Ascending aorta (tissue), 2 donors: Measurements from ENCODE around the gene VTI1A. TPM values are rescaled to one million over a fixed set of nuclear protein-coding genes. Genes with fewer than 3 reads are reported as not detected.

Experiments used
- DNase-seq, 2 donors: peaks; one replicate each; pipeline ENCODE4 v3.0.0-alpha.2; 2019; ENCODE audit warnings: low spot score in 2 of 2
- H3K27ac ChIP-seq, 2 donors: fragments of 200-600 bp; sonication (generic); one replicate each; pipeline ENCODE4 v1.5.1; 2016 to 2017; ENCODE audit warnings: mild to moderate bottlenecking in 1 of 2
- H3K27me3 ChIP-seq: fragments of 200-600 bp; sonication (generic); one replicate; pipeline ENCODE4 v1.5.1; 2017
- H3K36me3 ChIP-seq, 2 donors: fragments of 200-600 bp; sonication (generic); one replicate each; pipeline ENCODE4 v1.5.1; 2016
- H3K4me1 ChIP-seq, 2 donors: fragments of 200-600 bp; sonication (generic); one replicate each; pipeline ENCODE4 v1.5.1; 2016 to 2017; ENCODE audit warnings: mild to moderate bottlenecking in 1 of 2
- H3K4me3 ChIP-seq, 2 donors: fragments of 200-600 bp; sonication (generic); one replicate each; pipeline ENCODE4 v1.5.1; 2016 to 2017; ENCODE audit warnings: mild to moderate bottlenecking in 1 of 2
- H3K9me3 ChIP-seq, 2 donors: fragments of 200-600 bp; sonication (generic); one replicate each; pipeline ENCODE4 v1.5.1; 2016
- intact Hi-C: fragments of 100-400 bp; cut with DNase I; formaldehyde crosslinking; loops from one replicate; pipeline ENCODE4 v1.15.1; 2023
- total RNA-seq: library from RNA; depleted of rRNA; stranded (reverse); fragments of >200 nt; gene quantifications from one replicate; pipeline ENCODE4 v1.1.0, GENCODE V29; 2016
- TF ChIP-seq, protein P1 (sequence below), 3 experiments: fragments of 200-600 bp in 2 of 3; fragments of 450-650 bp in 1 of 3; sonication (generic) in 2 of 3; IDR thresholded peaks; one replicate each; pipeline ENCODE4 v1.5.1; 2016 to 2019; ENCODE audit warnings: antibody characterized with exemption in 3 of 3, mild to moderate bottlenecking in 1 of 3, moderate library complexity in 1 of 3

The VTI1A gene
- total RNA-seq, 1 donor from 2014 or later: 32.5 TPM

DNA sequence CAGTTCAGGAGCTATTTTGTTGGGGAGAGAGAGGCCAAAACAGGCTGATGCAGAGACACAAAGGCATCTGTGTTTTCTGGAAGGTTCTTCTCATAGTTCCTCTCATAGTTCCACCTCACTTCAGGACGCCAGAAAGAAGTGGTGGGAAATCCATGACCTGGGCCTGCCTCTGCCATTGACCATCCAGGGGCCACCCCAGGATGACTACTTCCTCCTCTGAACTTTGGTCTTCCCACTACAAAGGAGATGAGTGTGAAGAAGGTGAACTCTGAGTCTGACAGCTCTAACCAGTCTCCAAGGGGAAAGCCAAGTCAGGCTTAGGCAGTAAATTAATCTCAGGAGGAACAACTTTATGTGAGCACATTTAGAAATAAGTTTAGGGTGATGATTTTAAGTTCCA, 327.2 kb downstream of the VTI1A start:
- intact Hi-C loops: no loop called here
- Histone ChIP-seq H3K27ac (no peak overlapping the region), H3K4me1 (no peaks in the 10 kb centered on the region), H3K27me3 (no peaks in the 10 kb centered on the region), H3K4me3 (no peak overlapping the region), H3K36me3 (no peaks in the 10 kb centered on the region), H3K9me3 (no peaks in the 10 kb centered on the region)
- TF ChIP-seq, protein P1, sequence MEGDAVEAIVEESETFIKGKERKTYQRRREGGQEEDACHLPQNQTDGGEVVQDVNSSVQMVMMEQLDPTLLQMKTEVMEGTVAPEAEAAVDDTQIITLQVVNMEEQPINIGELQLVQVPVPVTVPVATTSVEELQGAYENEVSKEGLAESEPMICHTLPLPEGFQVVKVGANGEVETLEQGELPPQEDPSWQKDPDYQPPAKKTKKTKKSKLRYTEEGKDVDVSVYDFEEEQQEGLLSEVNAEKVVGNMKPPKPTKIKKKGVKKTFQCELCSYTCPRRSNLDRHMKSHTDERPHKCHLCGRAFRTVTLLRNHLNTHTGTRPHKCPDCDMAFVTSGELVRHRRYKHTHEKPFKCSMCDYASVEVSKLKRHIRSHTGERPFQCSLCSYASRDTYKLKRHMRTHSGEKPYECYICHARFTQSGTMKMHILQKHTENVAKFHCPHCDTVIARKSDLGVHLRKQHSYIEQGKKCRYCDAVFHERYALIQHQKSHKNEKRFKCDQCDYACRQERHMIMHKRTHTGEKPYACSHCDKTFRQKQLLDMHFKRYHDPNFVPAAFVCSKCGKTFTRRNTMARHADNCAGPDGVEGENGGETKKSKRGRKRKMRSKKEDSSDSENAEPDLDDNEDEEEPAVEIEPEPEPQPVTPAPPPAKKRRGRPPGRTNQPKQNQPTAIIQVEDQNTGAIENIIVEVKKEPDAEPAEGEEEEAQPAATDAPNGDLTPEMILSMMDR (IDR thresholded peaks at IDR 0.05): no peak
- no peak for DNase-seq

DNA sequence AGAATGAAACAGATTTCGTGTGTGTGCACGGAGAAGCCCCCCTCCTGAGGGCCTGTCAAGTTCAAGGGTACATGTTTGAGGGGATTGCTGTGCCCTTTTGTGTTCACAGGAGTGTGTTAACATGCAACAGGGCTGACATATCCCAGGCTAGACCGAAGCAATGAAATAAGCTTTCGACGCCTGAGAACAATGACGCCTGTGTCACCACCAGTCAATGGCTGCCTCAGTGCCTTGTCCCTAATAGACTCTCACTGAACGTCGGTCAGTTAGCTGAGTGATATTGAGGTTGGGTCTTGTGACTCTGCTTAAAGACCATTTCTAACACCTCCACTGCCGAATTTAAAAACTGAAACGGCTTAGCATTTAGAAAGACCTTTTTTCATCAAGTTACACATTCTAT, 327.8 kb downstream of the VTI1A start:
- no peak for DNase-seq
- Histone ChIP-seq H3K9me3 (no peaks in the 10 kb centered on the region), H3K27me3 (no peaks in the 10 kb centered on the region), H3K36me3 (no peaks in the 10 kb centered on the region), H3K4me3 (no peak overlapping the region), H3K27ac (no peak overlapping the region), H3K4me1 (no peaks in the 10 kb centered on the region)
- intact Hi-C loops: no loop called here
- TF ChIP-seq, protein P1 (IDR thresholded peaks at IDR 0.05): no peak

DNA sequence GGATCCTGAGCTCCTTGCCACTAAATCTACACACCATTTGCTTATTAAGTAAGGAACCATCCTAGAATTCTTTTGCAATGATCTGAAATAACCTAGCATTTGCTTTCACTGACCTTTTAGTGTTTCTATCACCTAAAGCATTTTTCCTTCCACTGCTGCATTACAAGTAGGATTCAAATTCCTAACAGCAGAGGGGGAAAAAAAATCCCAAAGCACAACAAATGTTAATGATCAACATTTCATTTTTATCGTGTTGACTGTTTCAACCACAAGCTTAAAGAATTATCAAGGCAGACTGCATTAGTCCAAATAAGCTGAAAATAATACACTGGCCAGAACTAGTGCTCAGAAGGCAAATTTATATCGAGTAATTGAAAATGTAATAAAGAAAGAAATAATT, 328.4 kb downstream of the VTI1A start:
- TF ChIP-seq, protein P1 (IDR thresholded peaks at IDR 0.05): no peak
- Histone ChIP-seq H3K27ac (no peak overlapping the region), H3K9me3 (no peaks in the 10 kb centered on the region), H3K4me3 (no peak overlapping the region), H3K27me3 (no peaks in the 10 kb centered on the region), H3K4me1 (no peaks in the 10 kb centered on the region), H3K36me3 (no peaks in the 10 kb centered on the region)
- DNase-seq: no peak
- intact Hi-C loops: no loop called here

DNA sequence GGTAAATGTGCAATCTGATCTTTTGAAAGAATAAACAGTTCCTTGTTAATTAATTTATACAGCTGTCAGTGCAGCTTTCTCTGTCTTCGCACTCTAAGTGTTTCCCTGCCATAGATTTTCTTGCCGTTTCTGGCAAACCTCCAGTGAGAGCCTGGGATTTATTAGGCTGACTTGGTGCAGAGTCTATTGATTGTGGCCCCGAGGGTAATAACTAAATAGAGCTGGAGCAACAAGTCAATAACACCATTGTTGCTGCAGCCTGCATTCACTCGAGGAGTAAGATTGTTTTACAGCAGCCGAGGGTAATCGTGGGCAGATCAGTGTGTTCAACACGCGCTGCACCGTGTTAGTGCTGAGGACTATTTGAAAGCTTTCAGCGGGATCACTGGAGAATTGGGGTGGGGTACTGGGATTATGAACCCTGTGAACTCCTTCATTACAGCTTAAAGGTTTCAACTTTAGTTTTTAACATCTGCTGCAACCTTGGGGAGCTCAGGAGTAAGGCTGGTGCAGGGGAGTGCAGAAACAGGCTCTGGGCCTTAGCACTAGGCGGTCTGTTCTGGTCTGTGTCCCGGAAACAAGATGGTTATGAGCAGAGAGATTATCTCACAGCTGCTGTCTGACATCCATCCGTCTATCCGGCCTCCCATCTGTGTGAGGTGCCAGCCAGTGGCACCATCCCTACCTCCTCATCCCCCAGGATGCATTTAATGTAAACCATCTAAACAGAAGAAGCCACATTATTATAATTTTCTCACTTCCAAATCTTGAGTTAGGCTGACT, 329.1 kb downstream of the VTI1A start:
- TF ChIP-seq, protein P1 (IDR thresholded peaks at IDR 0.05): no peak
- Histone ChIP-seq H3K27me3 (no peaks in the 10 kb centered on the region), H3K4me3 (no peak overlapping the region), H3K27ac (no peak overlapping the region), H3K36me3 (no peaks in the 10 kb centered on the region), H3K9me3 (no peaks in the 10 kb centered on the region), H3K4me1 (no peaks in the 10 kb centered on the region)
- intact Hi-C loops: no loop called here
- no peak for DNase-seq

DNA sequence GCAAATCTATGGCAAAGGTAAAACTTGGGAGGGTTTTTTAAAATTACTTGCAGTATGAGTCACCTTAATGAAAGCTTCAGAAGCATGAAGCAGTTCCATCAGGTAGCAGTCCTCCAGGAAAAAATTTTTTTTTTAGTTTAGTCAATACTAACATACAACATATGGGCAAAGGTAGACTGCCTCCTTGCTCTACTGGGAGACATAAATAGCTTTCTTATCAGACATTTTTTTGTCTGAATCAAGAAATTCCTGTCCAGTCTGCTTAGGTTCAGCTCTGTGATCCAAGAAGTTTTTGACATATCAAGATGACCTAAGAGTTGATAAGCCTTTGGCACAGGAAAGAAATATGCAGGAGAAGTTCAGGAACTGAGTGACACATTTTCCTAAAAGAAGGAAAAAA, 331.6 kb downstream of the VTI1A start:
- no peak overlapping the region for H3K4me3 ChIP-seq
- H3K27me3 ChIP-seq: no peaks in the 10 kb centered on the region
- intact Hi-C loops: no loop called here
- DNase-seq: no peak
- H3K4me1 ChIP-seq: no peaks in the 10 kb centered on the region
- H3K9me3 ChIP-seq: no peaks in the 10 kb centered on the region
- TF ChIP-seq, protein P1 (IDR thresholded peaks at IDR 0.05): no peak
- H3K27ac ChIP-seq: no peak overlapping the region
- no peaks in the 10 kb centered on the region for H3K36me3 ChIP-seq
